H9 (cell line): Measurements from ENCODE around the gene USP22. TPM values are rescaled to one million over a fixed set of nuclear protein-coding genes. Genes with fewer than 3 reads are reported as not detected.

ENCODE experiments used
- DNase-seq: peaks from one replicate; pipeline ENCODE4 v3.0.0-alpha.2; 2017
- H2AFZ ChIP-seq: one replicate; pipeline ENCODE4 v1.6.1; 2013; ENCODE audit warnings: mild to moderate bottlenecking, low read length, control low read depth, moderate library complexity
- H2AK5ac ChIP-seq: 2 replicates; pipeline ENCODE4 v1.6.1; 2013; ENCODE audit warnings: low read length, control low read depth, mixed read lengths; ENCODE audit not compliant: insufficient read length
- H2BK120ac ChIP-seq: one replicate; pipeline ENCODE4 v1.6.1; 2013; ENCODE audit warnings: low read depth, mild to moderate bottlenecking, low read length, control low read depth, inconsistent platforms; ENCODE audit not compliant: poor library complexity, severe bottlenecking
- H2BK12ac ChIP-seq: 2 replicates; pipeline ENCODE4 v1.6.1; 2013; ENCODE audit warnings: low read length, control low read depth, mixed read lengths, low read depth; ENCODE audit not compliant: insufficient read length
- H2BK15ac ChIP-seq: 2 replicates; pipeline ENCODE4 v1.6.1; 2013; ENCODE audit warnings: low read depth, low read length, control low read depth
- H2BK20ac ChIP-seq: one replicate; pipeline ENCODE4 v1.6.1; 2013; ENCODE audit warnings: low read depth, mild to moderate bottlenecking, low read length, control low read depth, inconsistent platforms; ENCODE audit not compliant: poor library complexity, severe bottlenecking
- H2BK5ac ChIP-seq: 2 replicates; pipeline ENCODE4 v1.6.1; 2013; ENCODE audit warnings: low read length, control low read depth, mixed read lengths; ENCODE audit not compliant: insufficient read length
- H3K14ac ChIP-seq: 2 replicates; pipeline ENCODE4 v1.6.1; 2013; ENCODE audit warnings: low read length, control low read depth; ENCODE audit not compliant: insufficient read depth
- H3K18ac ChIP-seq: 2 replicates; pipeline ENCODE4 v1.6.1; 2013; ENCODE audit warnings: low read depth, mild to moderate bottlenecking, mixed read lengths, low read length, control low read depth; ENCODE audit not compliant: insufficient read length
- H3K23ac ChIP-seq: 2 replicates; pipeline ENCODE4 v1.6.1; 2013; ENCODE audit warnings: low read length, control low read depth, mixed read lengths, low read depth; ENCODE audit not compliant: insufficient read length
- H3K23me2 ChIP-seq: 2 replicates; pipeline ENCODE4 v1.6.1; 2013; ENCODE audit warnings: low read depth, mild to moderate bottlenecking, mixed read lengths, low read length, control low read depth; ENCODE audit not compliant: insufficient read length, poor library complexity, severe bottlenecking
- H3K27ac ChIP-seq: 2 replicates; pipeline ENCODE4 v1.5.1; 2013; ENCODE audit warnings: low read length, control low read depth, mixed read lengths, low read depth; ENCODE audit not compliant: insufficient read length
- H3K27me3 ChIP-seq: 2 replicates; pipeline ENCODE4 v1.6.1; 2013; ENCODE audit warnings: low read length, control low read depth, inconsistent platforms; ENCODE audit not compliant: insufficient read depth
- H3K4ac ChIP-seq: 2 replicates; pipeline ENCODE4 v1.6.1; 2013; ENCODE audit warnings: low read depth, mild to moderate bottlenecking, control low read depth, inconsistent platforms, low read length, moderate library complexity
- H3K4me1 ChIP-seq: 2 replicates; pipeline ENCODE4 v1.6.1; 2013; ENCODE audit warnings: low read length, control low read depth, inconsistent platforms; ENCODE audit not compliant: insufficient read depth
- H3K4me2 ChIP-seq: 2 replicates; pipeline ENCODE4 v1.6.1; 2013; ENCODE audit warnings: low read length, control low read depth, mixed read lengths; ENCODE audit not compliant: insufficient read length, insufficient read depth
- H3K56ac ChIP-seq: 2 replicates; pipeline ENCODE4 v1.6.1; 2013; ENCODE audit warnings: low read depth, mild to moderate bottlenecking, mixed read lengths, low read length, control low read depth; ENCODE audit not compliant: insufficient read length
- H3K79me1 ChIP-seq: 2 replicates; pipeline ENCODE4 v1.6.1; 2013; ENCODE audit warnings: low read depth, mild to moderate bottlenecking, moderate library complexity, low read length, control low read depth, inconsistent platforms; ENCODE audit not compliant: insufficient read depth, poor library complexity, severe bottlenecking
- H3K79me2 ChIP-seq: 2 replicates; pipeline ENCODE4 v1.6.1; 2013; ENCODE audit warnings: low read length, control low read depth, inconsistent platforms; ENCODE audit not compliant: insufficient read depth
- H3K9ac ChIP-seq: 2 replicates; pipeline ENCODE4 v1.6.1; 2013; ENCODE audit warnings: low read length, control low read depth, mixed read lengths; ENCODE audit not compliant: insufficient read length; ENCODE audit errors: extremely low read depth
- H3K9me3 ChIP-seq: one replicate; pipeline ENCODE4 v1.6.1; 2013; ENCODE audit warnings: low read depth, low read length, inconsistent platforms; ENCODE audit not compliant: control insufficient read depth
- H3T11ph ChIP-seq: one replicate; pipeline ENCODE4 v1.6.1; 2013; ENCODE audit warnings: mild to moderate bottlenecking, low read length, control low read depth, inconsistent platforms
- H4K20me1 ChIP-seq: one replicate; pipeline ENCODE4 v1.6.1; 2013; ENCODE audit not compliant: control insufficient read depth, insufficient read length, insufficient read depth
- H4K5ac ChIP-seq: 2 replicates; pipeline ENCODE4 v1.6.1; 2013; ENCODE audit warnings: low read depth, mild to moderate bottlenecking, mixed read lengths, low read length, control low read depth; ENCODE audit not compliant: insufficient read length
- H4K8ac ChIP-seq: replicated peaks from 2 replicates; pipeline ENCODE4 v1.6.1; 2013; ENCODE audit warnings: low read length, control low read depth, mixed read lengths, low read depth; ENCODE audit not compliant: insufficient read length
- H4K91ac ChIP-seq: 2 replicates; pipeline ENCODE4 v1.6.1; 2013; ENCODE audit warnings: low read depth, mild to moderate bottlenecking, moderate library complexity, mixed read lengths, low read length, control low read depth; ENCODE audit not compliant: insufficient read length
- H3K27ac Mint-ChIP-seq, 3 experiments: 2 replicates in 2 of 3; 3 replicates in 1 of 3; pipeline ENCODE4 v1.8.0; 2020 to 2021; ENCODE audit warnings: mixed read lengths in 3 of 3, mild to moderate bottlenecking in 1 of 3, moderate library complexity in 1 of 3
- H3K27me3 Mint-ChIP-seq: 2 replicates; pipeline ENCODE4 v1.8.0; 2021; ENCODE audit warnings: low read depth, mild to moderate bottlenecking, moderate library complexity, mixed read lengths
- H3K36me3 Mint-ChIP-seq, 3 experiments: 2 replicates in 2 of 3; 3 replicates in 1 of 3; pipeline ENCODE4 v1.8.0; 2020 to 2021; ENCODE audit warnings: low read depth in 3 of 3, mixed read lengths in 3 of 3; ENCODE audit not compliant: insufficient read depth in 1 of 3
- H3K4me1 Mint-ChIP-seq, 2 experiments: 2 replicates each; pipeline ENCODE4 v1.8.0; 2020; ENCODE audit warnings: mixed read lengths in 2 of 2
- H3K4me3 Mint-ChIP-seq, 2 experiments: 2 replicates in 1 of 2; 3 replicates in 1 of 2; pipeline ENCODE4 v1.8.0; 2020 to 2021; ENCODE audit warnings: mild to moderate bottlenecking in 2 of 2, mixed read lengths in 2 of 2, moderate library complexity in 1 of 2
- H3K9me3 Mint-ChIP-seq, 2 experiments: 2 replicates in 1 of 2; 3 replicates in 1 of 2; pipeline ENCODE4 v1.8.0; 2020; ENCODE audit warnings: mild to moderate bottlenecking in 2 of 2, mixed read lengths in 2 of 2, moderate library complexity in 1 of 2
- CTCF ChIP-seq: fragments of 200-600 bp; sonication (generic); conservative IDR thresholded peaks from 3 replicates; pipeline ENCODE4 v1.8.0; 2021; ENCODE audit warnings: antibody characterized with exemption, mild to moderate bottlenecking
- WGBS: extraction: QIAGEN DNeasy Blood & Tissue Kit; methylation state at CpG from one replicate; pipeline ENCODE4 v1.1.7; 2013; ENCODE audit warnings: missing lambda C conversion rate, low lambda C conversion rate, mixed read lengths; ENCODE audit not compliant: insufficient read length; ENCODE audit errors: extremely low coverage; 5-methylcytosine and 5-hydroxymethylcytosine counted together
- total RNA-seq: library from RNA; stranded (reverse); gene quantifications from 2 replicates; pipeline ENCODE4 v1.2.1, GENCODE V29; 2021

The USP22 gene
- total RNA-seq, 1 experiment from 2014 or later = 345 TPM

- no CpG with 5 or more reads among the region's 4 CpGs for WGBS
- Histone ChIP-seq H3K23me2 (no peaks in the 10 kb centered on the region), H2BK120ac (no peak overlapping the region), H4K20me1 (no peaks in the 10 kb centered on the region), H2AK5ac (no peak overlapping the region), H3K27me3 (no peaks in the 10 kb centered on the region), H3K79me2 (no peaks in the 10 kb centered on the region), H2BK20ac (no peak overlapping the region), H3K56ac (no peak overlapping the region), H3K9ac (no peak overlapping the region), H3K4me1 (no peaks in the 10 kb centered on the region), H3K14ac (no peak overlapping the region), H4K91ac (no peak overlapping the region), H2BK12ac (no peak overlapping the region), H3K9me3 (no peaks in the 10 kb centered on the region), H3K79me1 (no peaks in the 10 kb centered on the region), H2BK5ac (no peak overlapping the region), H3K4me2 (no peak overlapping the region), H3K23ac (no peak overlapping the region), H4K8ac (no peak overlapping the region), H3K4ac (no peak overlapping the region), H3K27ac (no peak overlapping the region), H3K18ac (no peak overlapping the region), H4K5ac (no peak overlapping the region), H3T11ph (no peak overlapping the region), H2BK15ac (no peak overlapping the region), H2AFZ (no peak overlapping the region)
- peaks cover 8 to 10% of the 10 kb centered on the region in 2 experiments for H3K4me1 Mint-ChIP-seq
- no peak overlapping the region for H3K4me3 Mint-ChIP-seq
- no peak for DNase-seq
- no peak overlapping the region for H3K27ac Mint-ChIP-seq
- TF ChIP-seq CTCF = no peak
- H3K27me3 Mint-ChIP-seq = no peaks in the 10 kb centered on the region; the same call in 1 of the 2 replicates
- peaks cover 3 to 7% (median 5%) of the 10 kb centered on the region in 3 experiments; a peak in 5 of 7 replicates for H3K36me3 Mint-ChIP-seq
- 0 out of 5 replicates have a peak, but pooled peaks cover 0 to 2% of the 10 kb centered on the region in 2 experiments for H3K9me3 Mint-ChIP-seq
These were observed 88.0 kb downstream of the USP22 start for GRCh38 chr17:20954794-20955193.
